ENCODE results near the gene KIAA0825. TPM values are rescaled to one million over a fixed set of nuclear protein-coding genes. Genes with fewer than 3 reads are reported as not detected.
A peak's percentile ranks its signal among the peaks of the same experiment; 100 is the strongest.
"Not testable (repeated sequence)": the region's sequence is repeated elsewhere in the genome, so short reads cannot be mapped to it uniquely, and the experiment has no call there.

The KIAA0825 gene
- total RNA-seq, 1 donor from 2014 or later, result 1.5 TPM

- intact Hi-C loops (cut with DNase I); DNase-seq; ATAC-seq (ENCODE audit: poor library complexity): not testable (repeated sequence)
Observed at GRCh38 chr5:94354837-94355485, 263.4 kb downstream of the KIAA0825 start.

GRCh38 chr5:94353605-94354004 lies 264.8 kb downstream of the KIAA0825 start:
- no peak for ATAC-seq (ENCODE audit: poor library complexity)
- intact Hi-C loops (cut with DNase I), result no loop called here
- DNase-seq, result no peak

- DNase-seq, result no peak
- intact Hi-C loops (cut with DNase I), result no loop called here
- peak; percentile 38 for ATAC-seq (ENCODE audit: poor library complexity)
Observed at GRCh38 chr5:94347130-94347529, 271.3 kb downstream of the KIAA0825 start.

- intact Hi-C loops (cut with DNase I), result no loop called here
- ATAC-seq (ENCODE audit: poor library complexity), result no peak
- DNase-seq, result no peak
Observed at GRCh38 chr5:94345257-94345656, 273.1 kb downstream of the KIAA0825 start.

- ATAC-seq (ENCODE audit: poor library complexity), result no peak
- DNase-seq, result no peak
- intact Hi-C loops (cut with DNase I), result no loop called here
Observed at GRCh38 chr5:94337617-94338016, 280.8 kb downstream of the KIAA0825 start.

- DNase-seq, result no peak
- intact Hi-C loops (cut with DNase I), result no loop called here
- ATAC-seq (ENCODE audit: poor library complexity), result no peak
Observed at GRCh38 chr5:94335936-94336335, 282.5 kb downstream of the KIAA0825 start.

GRCh38 chr5:94329115-94329514 lies 289.3 kb downstream of the KIAA0825 start:
- ATAC-seq (ENCODE audit: poor library complexity) (no peak), DNase-seq (no peak)
- intact Hi-C loops (cut with DNase I), result no loop called here

GRCh38 chr5:94326586-94326985 lies 291.8 kb downstream of the KIAA0825 start:
- intact Hi-C loops (cut with DNase I), result no loop called here
- ATAC-seq (ENCODE audit: poor library complexity), result no peak
- no peak for DNase-seq

GRCh38 chr5:94316916-94317838 lies 301.2 kb downstream of the KIAA0825 start:
- intact Hi-C loops (cut with DNase I), result no loop called here
- DNase-seq, result no peak
- no peak for ATAC-seq (ENCODE audit: poor library complexity)

GRCh38 chr5:94314460-94315131 lies 303.8 kb downstream of the KIAA0825 start:
- intact Hi-C loops (cut with DNase I), result no loop called here
- ATAC-seq (ENCODE audit: poor library complexity) (no peak), DNase-seq (no peak)

- intact Hi-C loops (cut with DNase I), result no loop called here
- DNase-seq (no peak), ATAC-seq (ENCODE audit: poor library complexity) (no peak)
Observed at GRCh38 chr5:94313696-94314095, 304.7 kb downstream of the KIAA0825 start.

- ATAC-seq (ENCODE audit: poor library complexity) (no peak), DNase-seq (no peak)
- intact Hi-C loops (cut with DNase I), result no loop called here
Observed at GRCh38 chr5:94313188-94313587, 305.2 kb downstream of the KIAA0825 start.

GRCh38 chr5:94312298-94312697 lies 306.1 kb downstream of the KIAA0825 start:
- no peak for DNase-seq
- ATAC-seq (ENCODE audit: poor library complexity), result no peak
- intact Hi-C loops (cut with DNase I), result no loop called here

GRCh38 chr5:94310833-94311232 lies 307.6 kb downstream of the KIAA0825 start:
- intact Hi-C loops (cut with DNase I), result no loop called here
- no peak for ATAC-seq (ENCODE audit: poor library complexity)
- DNase-seq, result no peak

- intact Hi-C loops (cut with DNase I), result no loop called here
- ATAC-seq (ENCODE audit: poor library complexity), result no peak
- no peak for DNase-seq
Observed at GRCh38 chr5:94309141-94309540, 309.3 kb downstream of the KIAA0825 start.

- ATAC-seq (ENCODE audit: poor library complexity) (no peak), DNase-seq (no peak)
- intact Hi-C loops (cut with DNase I), result no loop called here
Observed at GRCh38 chr5:94308442-94308841, 310.0 kb downstream of the KIAA0825 start.

- ATAC-seq (ENCODE audit: poor library complexity), result no peak
- intact Hi-C loops (cut with DNase I), result no loop called here
- no peak for DNase-seq
Observed at GRCh38 chr5:94304146-94304545, 314.3 kb downstream of the KIAA0825 start.

- intact Hi-C loops (cut with DNase I), result no loop called here
- DNase-seq, result no peak
- ATAC-seq (ENCODE audit: poor library complexity), result no peak
Observed at GRCh38 chr5:94288937-94289336, 329.5 kb downstream of the KIAA0825 start.

- ATAC-seq (ENCODE audit: poor library complexity) (no peak), DNase-seq (no peak)
- intact Hi-C loops (cut with DNase I), result no loop called here
Observed at GRCh38 chr5:94285984-94286383, 332.4 kb downstream of the KIAA0825 start.

GRCh38 chr5:94283093-94283492 lies 335.3 kb downstream of the KIAA0825 start:
- DNase-seq (no peak), ATAC-seq (ENCODE audit: poor library complexity) (no peak)
- intact Hi-C loops (cut with DNase I), result no loop called here
